HG02763 (cell line): ENCODE data around the gene NUBP2.

Source experiments
- ATAC-seq: cut with Tn5 transposase; IDR thresholded peaks from one replicate; pipeline ENCODE4 v1.9.1; 2021; ENCODE audit warnings: mild to moderate bottlenecking, moderate library complexity; ENCODE audit not compliant: unreplicated experiment

Gene NUBP2

DNA sequence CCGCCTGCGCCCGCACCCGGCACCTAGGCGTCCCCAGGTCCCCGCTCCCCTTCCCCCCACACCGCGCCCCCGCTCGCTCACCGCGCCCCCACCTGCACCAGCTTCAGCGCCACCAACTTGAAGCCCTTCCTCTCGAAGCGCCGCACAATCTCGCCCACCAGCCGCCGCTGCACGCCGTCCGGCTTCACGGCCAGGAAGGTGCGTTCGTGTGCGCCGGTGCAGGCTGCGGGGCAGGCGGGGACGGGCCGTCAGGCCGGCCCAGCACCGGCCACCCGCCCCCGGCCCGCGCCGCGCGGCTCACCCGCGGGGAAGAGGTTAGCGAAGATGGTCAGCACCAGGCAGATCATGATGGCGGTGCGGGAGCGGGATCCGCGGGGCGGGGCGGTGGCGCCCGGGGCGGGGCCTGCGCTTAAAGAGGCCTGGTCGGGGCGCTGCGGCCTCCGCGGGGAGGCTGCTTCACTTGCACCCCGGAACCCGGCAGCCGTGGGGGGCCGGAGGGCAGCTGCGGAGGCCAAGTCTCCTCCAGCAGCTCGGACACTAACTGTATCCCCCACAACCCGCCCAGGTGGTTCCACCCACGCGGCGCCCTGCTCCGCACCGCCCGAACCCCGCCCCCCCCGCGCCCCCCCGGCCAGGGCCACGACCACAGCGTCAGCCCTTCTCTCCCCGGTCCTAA is 11.4 kb upstream of the NUBP2 start, which contains the start of gene NME3:
Gene NME3, minus strand, starts transcription at position 356 of the 676 bp plus-strand sequence. Its CDS starts 9 bp downstream, at position 347.
- ATAC-seq, result no peak

DNA sequence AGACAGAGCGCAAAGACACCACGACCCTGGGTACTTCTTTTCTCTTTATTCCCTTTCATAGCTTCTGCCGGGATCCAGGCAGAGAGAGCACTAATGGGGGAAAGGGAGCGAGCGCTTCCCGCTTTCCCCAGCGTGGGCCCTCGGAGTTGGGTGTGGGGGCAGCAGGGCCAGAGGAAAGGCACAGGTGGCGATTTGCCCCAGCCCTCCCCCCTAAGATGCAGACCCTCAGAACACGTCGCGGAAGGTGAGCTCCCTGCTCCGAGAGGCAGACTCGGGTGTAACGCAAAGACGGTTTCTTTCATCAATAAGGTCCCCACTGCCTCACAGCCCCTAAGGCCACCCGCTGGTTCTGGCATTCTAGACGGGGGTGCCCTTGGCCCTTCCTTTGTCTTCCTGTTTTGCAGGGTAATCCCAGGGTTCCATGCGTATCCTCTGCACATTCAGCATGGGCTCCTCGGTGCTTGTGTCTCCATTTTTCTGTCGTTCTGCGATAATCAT is 10.8 kb upstream of the NUBP2 start:
- no peak for ATAC-seq

DNA sequence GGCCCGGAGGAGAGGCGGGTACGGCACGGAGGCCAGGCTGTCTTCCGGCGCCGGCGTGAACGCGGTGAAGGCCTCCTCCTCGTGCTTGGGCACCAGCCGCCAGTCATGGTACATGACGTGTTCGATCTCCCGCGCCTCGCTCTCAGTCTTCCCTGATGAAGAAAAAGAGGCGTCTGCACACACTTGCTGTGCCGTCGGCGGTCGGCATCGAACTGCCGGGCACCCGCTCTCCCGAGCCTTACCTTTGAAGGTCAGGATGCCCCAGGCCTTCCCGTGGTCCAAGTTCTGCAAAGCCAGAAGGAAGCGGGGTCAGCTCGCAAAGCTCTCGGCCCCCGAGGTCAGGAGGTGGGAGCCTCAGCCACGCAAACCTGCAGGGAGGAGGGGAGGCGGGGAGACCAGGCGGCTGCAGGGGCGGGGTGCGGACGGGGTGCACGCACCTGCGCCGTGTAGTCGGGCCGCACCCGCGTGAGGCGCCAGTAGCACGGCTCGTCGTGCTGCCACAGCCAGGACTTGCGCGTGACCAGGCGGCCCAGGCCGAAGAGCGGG is 10.3 kb upstream of the NUBP2 start, which contains the start of gene EME2:
Gene EME2, plus strand, starts transcription at position 449 of the 546 bp plus-strand sequence. CDS start 418 bp downstream, outside the sequence.
- ATAC-seq, result peak; percentile 7

DNA sequence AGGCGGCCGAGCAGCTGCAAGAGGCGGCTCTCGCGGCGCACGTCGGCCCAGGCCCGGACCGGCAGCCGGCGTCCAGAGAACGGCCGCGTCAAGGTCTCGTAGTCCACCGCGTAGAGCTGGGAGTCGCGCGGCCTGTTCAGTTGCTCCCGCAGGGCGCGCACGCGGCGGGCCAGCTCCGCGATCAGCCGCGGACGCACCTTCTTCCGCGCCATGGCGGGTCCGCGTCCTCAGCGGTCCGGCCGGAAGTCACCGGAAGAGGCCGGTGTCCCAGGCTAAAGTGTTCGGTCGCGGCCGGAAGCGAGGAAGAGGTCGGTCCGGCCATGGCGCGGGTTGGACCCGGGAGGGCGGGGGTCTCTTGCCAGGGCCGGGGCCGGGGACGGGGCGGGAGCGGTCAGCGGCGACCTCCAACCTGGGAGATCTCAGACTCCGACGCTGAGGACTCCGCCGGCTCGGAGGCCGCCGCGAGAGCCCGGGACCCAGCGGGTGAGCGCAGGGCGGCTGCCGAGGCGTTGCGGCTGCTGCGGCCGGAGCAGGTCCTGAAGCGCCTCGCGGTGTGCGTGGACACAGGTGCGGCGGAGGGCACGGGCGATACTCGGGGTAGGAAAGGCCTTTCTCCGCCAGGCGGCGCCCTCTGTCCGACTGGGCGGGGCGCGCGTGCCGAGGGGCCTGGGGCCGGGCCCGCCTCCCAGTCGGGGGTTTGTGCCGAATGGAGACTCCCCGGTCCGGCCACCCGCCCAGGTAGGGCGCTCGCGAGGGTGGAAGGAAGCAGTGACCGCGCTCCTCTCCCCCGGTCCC is 9.7 kb upstream of the NUBP2 start, which contains the start of gene MRPS34:
Gene MRPS34, minus strand, starts transcription at position 227 of the 795 bp plus-strand sequence. Its CDS starts 15 bp downstream, at position 212.
- ATAC-seq, result peak; percentile 49

DNA sequence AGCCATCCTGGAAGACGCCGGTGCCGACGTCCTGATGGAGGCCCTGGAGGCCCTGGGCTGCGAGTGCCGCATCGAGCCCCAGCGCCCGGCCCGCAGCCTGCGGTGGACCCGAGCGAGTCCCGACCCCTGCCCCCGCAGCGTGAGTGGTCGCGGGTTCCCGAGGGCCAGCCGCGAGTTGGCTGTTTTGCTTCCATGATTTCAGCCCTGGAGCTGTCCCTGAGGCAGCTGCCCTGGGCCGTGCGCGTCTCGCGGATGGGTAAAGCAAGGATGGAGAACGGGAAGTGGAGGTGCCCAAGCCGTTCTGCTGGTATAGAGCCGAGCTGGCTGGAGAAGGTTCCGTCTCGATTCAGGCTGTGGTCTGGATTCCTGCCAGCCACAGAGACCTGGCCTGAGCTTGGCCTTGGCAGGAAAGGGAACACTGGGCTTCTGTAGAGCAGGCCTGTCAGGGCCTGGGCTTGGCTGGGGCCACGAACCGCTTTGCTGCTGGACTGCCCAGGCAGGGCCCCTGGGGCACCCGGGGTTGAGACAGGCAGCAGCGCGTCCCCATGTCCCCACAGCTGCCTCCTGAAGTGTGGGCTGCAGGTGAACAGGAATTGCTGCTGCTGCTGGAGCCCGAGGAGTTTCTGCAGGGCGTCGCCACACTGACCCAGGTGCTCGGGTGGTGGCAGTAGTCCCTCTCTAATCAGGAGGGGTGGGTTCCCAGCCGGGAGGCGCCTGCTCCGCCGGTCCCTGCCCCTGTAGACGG is 8.9 kb upstream of the NUBP2 start:
- ATAC-seq, result no peak

DNA sequence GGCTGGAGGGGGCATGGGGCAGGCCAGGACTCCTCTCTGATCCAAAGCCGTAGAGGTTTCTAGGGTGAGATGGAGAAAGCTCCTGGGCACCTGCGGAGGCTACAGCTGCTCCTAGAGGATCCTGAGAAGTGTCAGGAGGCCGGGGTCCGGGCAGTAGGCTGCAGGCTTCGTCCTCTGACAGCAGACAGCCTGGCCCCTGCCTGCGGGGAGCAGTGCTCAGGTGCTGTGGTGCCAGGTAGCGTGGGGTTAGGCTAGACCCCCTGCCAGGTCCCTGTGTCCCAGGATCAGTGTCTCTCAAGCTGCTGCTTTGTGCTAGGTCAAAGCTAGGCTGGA is 8.3 kb upstream of the NUBP2 start:
- no peak for ATAC-seq

DNA sequence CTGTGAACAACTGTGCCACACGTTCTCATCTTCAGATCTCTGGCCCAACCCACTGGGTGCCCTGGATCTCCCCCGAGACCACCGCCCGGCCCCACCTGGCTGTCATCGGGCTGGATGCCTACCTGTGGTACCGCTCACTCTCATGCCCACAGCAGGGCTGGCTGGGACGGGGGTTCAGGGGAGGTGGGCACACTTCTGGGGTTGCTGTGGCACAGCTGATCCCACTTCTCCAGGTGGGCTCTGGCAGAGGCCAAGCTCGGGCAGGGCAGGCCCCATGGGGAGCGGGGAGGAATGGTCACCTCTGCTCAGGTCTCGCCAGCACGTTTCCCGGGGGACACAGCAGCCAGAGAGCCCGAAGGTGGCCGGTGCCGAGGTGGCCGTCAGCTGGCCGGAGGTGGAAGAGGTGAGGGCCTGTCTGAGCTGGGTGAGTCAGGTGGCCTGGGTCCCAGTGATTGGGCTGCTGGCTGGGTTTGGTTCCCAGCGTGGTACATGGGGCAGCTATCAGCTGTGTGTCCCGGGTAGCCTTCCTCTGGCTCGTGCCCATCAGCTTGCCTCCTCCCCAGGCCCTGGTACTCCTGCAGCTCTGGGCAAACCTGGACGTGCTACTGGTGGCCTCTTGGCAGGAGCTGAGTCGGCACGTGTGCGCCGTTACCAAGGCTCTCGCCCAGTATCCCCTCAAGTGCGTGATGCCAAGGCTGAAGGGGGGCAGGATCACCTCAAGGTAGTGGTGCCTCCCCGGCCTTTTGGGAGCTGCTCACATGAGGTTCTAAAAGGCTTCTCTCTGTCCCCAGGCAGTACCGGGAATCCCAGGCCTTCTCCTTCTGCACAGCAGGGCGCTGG is 7.5 kb upstream of the NUBP2 start:
- ATAC-seq, result no peak

DNA sequence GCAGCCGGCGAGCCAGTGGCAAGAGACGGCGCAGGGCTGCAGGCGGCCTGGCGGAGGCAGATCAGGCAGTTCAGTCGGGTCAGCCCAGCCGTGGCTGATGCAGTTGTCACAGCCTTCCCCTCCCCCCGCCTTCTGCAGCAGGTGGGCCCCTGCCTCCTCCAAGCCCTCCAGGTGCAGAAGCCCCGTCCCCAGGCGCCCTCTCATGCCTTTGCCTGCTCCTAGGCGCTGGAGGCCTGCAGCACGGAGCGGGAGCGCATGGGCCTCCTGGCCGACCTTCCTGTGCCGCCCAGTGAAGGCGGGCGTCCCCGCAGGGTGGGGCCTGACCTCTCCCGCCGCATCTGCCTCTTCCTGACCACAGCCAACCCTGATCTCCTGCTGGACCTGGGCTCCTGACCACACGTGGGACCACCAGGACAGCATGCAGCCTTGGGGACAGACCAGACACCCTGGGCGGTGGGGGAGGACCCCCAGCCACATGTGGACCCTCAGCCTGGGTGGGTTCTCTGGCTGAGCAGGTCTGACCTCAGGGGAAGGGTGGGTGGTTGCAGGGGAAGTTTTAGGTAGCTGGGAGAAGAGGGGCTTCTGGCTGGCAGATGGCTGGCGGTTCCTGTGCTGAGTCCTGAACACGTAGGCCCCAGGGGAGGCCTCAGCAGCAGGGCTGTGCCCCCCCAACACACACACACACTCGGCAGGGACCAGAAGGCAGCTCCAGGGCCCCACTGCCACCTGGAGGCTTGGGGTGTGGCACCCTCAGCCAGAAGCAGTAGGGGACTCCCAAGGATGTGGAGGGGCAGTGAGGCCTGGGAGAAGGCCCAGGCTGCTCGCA is 6.7 kb upstream of the NUBP2 start:
- ATAC-seq, result no peak

DNA sequence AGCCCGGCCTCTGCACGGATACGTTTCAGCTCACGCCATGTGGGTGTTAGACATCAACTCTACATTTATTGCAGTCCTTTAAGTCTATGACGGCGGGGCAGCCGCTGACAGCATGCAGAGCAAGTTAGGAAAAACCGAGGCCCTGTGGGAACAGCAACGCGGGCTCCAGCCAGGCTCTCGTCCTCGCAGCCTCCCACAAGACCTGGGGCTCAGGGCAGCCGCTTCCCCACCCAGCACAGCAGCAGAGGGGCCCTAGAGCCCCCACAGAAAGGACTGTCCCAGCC is 6.1 kb upstream of the NUBP2 start:
- ATAC-seq, result no peak

DNA sequence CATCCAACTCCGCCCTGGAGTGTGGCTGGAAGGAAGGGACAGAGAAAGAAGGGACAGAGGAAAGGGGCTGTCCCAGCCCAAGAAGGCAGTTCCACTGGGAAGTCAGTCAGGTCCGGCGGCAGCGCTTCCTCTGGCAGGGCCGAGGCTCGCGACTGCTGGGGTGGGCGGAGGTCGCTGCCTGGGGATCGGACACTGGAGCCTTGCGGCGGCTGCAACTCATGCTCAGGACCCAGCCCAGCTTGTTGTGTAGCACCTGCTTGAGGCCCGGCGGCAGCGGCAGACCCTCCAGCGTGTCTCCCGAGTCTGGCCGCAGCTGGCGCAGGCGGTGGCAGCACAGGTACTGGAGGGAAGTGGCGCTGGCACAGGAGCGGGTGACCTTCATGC is 5.8 kb upstream of the NUBP2 start:
- no peak for ATAC-seq

DNA sequence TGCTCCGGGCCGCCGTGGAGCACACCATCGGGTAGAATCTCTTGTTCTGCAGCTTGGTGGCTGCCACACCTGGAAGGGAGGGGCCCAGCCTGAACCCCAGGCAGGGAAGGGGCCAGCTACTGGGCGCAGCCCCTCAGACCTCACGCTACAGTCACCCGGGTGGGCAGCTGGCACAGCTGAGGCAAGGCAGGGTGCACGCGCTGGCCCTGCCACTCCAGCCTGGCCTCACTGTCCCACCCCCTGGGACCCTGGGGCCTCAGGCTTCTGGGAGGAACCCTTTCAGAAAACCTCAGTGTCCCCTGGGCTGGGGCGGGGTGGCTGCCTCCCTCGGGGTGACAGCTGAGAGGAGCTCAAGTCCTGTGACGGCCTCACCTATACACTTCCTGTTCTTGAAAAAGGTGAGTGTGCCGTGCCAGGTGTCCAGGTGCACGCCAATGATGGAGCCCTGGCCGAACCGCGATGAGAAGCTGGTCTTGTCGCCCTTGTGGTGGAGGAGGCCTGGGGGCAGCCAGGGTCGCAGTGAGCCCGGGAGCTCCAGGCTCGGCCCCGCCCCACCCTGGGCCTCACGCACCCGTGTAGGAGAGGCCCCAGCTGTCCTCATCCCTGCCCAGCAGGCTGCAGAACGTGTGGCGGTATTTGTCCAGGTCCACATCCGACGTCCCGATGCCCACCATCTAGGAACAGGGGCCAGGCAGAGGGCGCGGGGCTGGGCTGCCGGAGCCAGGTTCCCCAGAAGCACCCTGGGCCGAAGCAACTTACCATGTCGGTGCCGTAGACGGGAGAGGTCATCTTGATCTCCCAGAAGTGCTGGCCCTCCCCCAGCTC is 5.2 kb upstream of the NUBP2 start:
- no peak for ATAC-seq

DNA sequence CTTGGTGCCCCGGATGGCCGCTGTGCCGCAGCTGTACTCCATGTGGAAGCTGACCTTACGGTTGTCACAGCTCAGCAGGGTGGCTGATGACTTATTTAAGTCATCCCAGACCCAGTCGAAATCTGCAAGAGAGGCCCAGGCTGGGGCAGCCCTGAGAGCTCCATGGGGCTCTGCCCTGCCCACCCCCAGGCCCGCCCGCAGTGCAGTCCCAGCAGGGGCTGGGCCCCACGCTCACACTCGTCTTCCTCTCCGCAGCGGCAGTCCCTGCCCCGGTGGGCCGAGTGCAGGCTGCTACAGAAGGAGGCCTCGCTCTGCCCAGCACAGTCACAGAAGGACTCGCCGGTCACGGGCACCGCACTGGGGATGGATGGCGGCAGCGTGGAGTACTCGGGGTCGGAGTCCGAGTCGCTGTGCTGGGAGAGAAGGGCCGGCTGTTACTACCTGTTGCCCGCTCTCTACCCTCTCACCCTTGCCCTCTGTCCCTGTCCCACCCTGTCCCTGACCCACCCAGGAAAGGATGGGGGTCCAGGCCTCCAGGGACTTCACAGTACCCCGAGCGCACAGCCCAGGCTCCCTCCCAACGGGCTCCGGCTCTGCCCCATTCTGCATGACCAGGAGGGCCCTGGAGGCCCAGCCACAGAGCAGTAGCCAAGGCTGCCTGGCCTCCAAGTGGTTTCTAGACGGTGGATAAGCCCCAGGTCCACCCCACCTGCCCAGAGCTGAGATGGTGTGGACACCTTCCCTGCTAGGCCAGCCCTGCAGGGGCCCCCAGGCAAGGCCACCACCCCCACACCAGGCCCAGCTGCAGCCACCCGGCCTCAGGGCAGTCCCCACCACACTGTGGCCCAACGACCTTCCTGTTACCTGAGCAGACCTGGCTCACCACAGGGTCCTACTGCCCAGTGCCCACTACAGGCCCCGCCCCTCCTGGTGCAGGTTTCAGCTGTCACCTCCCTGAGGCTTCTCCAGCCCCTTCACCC is 4.3 kb upstream of the NUBP2 start:
- no peak for ATAC-seq

DNA sequence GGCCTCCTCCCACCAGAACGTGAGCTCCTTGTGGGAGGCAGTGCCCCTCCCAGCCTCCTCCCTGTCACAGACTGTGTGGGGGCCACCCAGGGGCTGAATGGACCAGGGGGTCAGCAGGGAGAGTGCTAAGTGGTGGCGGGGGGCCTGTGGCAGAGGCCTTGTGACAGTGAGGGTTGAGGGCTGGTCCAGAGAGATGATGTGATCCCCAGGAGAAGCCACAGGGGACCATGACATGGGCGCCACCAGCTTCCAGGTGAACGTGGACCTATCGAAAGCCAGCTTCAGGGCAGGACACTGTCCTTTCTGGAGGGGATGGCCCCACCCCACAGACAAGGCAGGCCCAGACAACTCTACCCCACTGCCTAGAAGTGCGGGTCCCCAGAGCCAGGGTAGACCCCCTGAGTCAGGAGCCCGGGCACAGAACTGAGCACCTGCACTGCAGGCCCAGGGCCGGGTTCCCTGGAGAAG is 3.5 kb upstream of the NUBP2 start:
- ATAC-seq, result no peak

DNA sequence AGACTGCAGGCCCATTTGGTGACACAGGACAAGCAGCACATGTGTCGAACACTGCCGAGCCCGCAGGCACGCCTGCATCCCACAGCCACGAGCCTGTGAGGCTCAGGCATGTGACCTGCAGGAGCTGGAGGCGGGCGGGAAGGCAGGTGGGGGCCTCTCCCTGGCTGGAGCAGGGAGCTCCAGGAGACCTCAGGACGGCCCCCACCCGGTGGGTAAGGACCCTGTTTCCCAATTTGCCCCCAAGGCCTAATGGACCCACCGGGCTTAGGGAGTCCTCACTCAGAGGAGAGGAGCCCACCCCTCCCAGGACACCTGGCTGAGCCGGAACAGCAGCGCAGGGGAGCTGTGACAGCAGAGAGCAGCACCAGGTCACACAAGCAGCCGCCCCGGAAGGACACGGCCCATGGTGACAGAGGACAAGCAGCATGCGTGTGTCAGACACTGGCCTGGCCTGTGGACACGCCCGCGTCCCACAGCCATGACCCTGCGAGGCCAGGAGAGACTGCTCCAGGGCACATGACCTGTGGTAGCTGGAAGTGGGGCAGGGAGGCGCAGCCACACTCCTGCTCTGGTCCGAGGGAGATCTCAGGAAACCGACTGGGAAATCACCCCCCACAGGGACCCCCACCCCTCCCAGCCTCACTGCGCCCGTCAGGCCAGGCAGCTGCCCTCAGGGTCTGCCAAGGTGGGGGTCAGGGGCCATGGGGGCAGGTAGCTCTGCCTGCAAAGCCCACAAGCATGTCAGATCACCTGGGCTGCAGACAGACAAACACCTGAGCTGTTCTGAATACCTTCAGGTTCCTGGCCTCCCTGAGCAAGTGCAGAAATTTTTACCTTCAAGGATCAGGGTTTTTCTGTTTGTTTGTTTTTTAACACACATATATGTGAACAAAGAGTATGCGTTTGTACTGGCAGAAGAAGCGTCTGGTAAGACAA is 2.8 kb upstream of the NUBP2 start:
- ATAC-seq, result no peak

DNA sequence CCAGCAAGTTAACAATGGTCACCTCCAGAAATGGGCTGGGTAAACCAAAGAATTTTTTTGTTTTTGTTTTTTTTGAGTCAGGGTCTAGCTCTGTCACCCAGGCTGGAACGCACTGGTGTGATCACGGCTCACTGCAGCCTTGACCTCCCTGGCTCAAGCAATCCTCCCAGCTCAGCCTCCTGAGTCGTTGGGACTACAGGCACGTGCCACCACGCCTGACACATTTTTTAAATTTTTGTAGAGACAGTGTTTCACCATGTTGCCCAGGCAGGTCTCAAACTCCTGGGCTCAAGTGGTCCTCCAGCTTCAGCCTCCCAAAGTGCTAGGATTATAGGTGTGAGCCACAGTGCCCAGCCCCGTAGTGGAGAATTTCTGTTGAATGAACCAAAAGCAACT is 2.1 kb upstream of the NUBP2 start:
- no peak for ATAC-seq

DNA sequence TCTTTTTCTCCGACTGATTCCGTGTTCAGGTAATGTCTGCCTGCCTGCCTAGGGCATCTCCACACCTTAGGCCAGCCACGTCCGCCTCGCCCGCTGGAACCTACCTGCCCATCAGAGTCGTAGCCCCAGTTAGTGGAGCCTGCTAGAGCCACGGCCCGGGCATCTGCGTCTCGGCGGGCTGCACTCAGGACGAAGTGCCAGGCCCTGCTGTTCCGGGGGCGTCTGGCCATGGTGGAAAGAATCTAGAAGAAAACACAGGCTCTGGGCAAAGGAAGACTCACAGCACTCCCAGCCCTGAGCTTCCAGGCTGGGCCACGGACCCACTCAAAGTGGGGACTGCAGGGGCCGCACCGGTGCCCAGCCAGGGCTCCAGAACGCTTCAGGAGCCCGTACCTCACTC is 1.5 kb upstream of the NUBP2 start:
- no peak for ATAC-seq
